ENCODE results near the gene GALNT18.

Gene GALNT18

DNA sequence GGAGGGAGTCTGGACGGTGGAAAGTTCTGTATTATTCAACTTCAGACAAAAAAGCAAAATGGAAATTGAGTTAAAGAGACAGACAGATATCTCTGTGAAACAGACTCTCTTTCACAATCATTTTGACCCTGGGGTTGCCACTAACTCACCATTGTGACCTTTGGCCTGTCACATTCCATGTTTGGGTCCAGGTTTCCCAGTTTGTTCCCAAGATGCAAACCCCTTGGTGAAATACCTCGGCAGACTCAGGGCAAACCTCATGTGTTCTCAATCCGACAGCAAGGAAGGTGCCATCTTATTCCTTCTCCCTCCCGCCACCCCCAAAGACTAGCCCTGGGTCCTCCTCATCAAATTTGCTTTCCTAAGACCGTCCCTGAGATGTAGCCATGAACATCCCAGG lies 41.8 kb downstream of the GALNT18 start (continued):
- no peak for TF ChIP-seq ESRRG (CRISPR knock-in tag; IDR thresholded peaks at IDR 0.05)
- TF ChIP-seq ZFP3 (CRISPR knock-in tag; IDR thresholded peaks at IDR 0.05), result no peak
- no peak for TF ChIP-seq TOX (CRISPR knock-in tag; IDR thresholded peaks at IDR 0.05; ENCODE audit: borderline replicate concordance)

DNA sequence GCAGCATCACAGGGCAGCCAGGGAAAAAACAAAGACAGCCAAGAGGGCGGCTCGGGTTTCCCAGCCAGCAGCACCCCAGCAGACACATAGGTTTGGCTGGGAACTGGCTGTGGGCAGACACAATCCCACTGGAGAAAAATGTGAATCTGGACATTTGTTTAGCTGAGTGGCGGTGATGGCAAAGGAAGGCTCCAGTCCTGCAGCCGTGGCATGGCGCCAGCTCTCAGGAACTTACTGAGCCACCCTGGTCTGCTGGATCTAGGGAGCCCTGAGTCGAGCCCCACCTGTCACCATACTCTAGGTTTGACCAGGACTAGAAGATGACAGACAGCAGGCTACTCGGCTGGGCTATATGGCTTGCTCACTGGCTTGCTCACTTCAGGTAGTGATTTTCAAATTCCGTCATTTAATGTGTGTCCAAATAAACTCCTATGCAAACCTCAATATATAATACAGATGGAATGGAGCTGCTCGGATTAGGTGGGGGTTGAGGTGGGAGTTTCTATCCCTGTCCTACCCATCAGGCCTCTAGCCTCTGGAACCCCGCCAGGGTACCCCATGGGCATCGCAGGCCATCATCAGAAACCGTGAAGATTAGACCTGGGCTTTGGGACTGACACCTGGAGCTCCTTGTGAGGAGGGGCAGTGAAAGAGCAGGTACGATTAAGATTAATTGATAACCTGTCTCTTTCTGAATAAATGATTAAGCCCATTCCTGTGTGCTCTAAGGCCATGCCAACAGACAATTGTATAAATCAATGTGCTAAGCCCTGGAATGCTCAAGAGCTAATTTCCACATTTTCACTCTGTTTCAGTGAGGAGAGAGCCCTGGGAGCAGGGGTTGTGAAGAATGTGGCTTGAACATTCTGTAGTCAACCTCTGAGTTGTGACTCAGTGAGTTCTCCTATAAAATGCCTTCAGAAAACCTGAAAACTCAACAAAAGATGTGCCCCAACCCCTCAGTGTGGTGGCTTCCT lies 42.5 kb downstream of the GALNT18 start:
- TF ChIP-seq ZNF565 (CRISPR knock-in tag; conservative IDR thresholded peaks at IDR 0.05; ENCODE audit: low read depth) (no peak), ARNTL (CRISPR knock-in tag; IDR thresholded peaks at IDR 0.05; ENCODE audit: borderline replicate concordance, low read depth) (no peak), ZFP3 (CRISPR knock-in tag; IDR thresholded peaks at IDR 0.05) (no peak), ZNF8 (CRISPR knock-in tag; IDR thresholded peaks at IDR 0.05) (no peak), PPARA (CRISPR knock-in tag; IDR thresholded peaks at IDR 0.05; ENCODE audit: borderline replicate concordance) (no peak), ESRRG (CRISPR knock-in tag; IDR thresholded peaks at IDR 0.05) (no peak), BACH2 (CRISPR knock-in tag; IDR thresholded peaks at IDR 0.05; ENCODE audit: borderline replicate concordance) (no peak), SNAI2 (CRISPR knock-in tag; IDR thresholded peaks at IDR 0.05) (no peak), RARB (CRISPR knock-in tag; IDR thresholded peaks at IDR 0.05) (no peak), TCF4 (CRISPR knock-in tag; IDR thresholded peaks at IDR 0.05; ENCODE audit: borderline replicate concordance) (no peak), CSDC2 (CRISPR knock-in tag; IDR thresholded peaks at IDR 0.05) (no peak)
- TF ChIP-seq, protein P1, sequence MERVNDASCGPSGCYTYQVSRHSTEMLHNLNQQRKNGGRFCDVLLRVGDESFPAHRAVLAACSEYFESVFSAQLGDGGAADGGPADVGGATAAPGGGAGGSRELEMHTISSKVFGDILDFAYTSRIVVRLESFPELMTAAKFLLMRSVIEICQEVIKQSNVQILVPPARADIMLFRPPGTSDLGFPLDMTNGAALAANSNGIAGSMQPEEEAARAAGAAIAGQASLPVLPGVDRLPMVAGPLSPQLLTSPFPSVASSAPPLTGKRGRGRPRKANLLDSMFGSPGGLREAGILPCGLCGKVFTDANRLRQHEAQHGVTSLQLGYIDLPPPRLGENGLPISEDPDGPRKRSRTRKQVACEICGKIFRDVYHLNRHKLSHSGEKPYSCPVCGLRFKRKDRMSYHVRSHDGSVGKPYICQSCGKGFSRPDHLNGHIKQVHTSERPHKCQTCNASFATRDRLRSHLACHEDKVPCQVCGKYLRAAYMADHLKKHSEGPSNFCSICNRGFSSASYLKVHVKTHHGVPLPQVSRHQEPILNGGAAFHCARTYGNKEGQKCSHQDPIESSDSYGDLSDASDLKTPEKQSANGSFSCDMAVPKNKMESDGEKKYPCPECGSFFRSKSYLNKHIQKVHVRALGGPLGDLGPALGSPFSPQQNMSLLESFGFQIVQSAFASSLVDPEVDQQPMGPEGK (CRISPR knock-in tag; IDR thresholded peaks at IDR 0.05; ENCODE audit: borderline replicate concordance), result no peak
- TF ChIP-seq, protein P2, sequence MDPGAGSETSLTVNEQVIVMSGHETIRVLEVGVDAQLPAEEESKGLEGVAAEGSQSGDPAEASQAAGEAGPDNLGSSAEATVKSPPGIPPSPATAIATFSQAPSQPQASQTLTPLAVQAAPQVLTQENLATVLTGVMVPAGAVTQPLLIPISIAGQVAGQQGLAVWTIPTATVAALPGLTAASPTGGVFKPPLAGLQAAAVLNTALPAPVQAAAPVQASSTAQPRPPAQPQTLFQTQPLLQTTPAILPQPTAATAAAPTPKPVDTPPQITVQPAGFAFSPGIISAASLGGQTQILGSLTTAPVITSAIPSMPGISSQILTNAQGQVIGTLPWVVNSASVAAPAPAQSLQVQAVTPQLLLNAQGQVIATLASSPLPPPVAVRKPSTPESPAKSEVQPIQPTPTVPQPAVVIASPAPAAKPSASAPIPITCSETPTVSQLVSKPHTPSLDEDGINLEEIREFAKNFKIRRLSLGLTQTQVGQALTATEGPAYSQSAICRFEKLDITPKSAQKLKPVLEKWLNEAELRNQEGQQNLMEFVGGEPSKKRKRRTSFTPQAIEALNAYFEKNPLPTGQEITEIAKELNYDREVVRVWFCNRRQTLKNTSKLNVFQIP (CRISPR knock-in tag; IDR thresholded peaks at IDR 0.05; ENCODE audit: borderline replicate concordance, low read depth), result no peak
- TF ChIP-seq, protein P3, sequence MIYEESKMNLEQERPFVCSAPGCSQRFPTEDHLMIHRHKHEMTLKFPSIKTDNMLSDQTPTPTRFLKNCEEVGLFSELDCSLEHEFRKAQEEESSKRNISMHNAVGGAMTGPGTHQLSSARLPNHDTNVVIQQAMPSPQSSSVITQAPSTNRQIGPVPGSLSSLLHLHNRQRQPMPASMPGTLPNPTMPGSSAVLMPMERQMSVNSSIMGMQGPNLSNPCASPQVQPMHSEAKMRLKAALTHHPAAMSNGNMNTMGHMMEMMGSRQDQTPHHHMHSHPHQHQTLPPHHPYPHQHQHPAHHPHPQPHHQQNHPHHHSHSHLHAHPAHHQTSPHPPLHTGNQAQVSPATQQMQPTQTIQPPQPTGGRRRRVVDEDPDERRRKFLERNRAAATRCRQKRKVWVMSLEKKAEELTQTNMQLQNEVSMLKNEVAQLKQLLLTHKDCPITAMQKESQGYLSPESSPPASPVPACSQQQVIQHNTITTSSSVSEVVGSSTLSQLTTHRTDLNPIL (CRISPR knock-in tag; IDR thresholded peaks at IDR 0.05; ENCODE audit: low read depth), result no peak
- ATAC-seq, result no peak

DNA sequence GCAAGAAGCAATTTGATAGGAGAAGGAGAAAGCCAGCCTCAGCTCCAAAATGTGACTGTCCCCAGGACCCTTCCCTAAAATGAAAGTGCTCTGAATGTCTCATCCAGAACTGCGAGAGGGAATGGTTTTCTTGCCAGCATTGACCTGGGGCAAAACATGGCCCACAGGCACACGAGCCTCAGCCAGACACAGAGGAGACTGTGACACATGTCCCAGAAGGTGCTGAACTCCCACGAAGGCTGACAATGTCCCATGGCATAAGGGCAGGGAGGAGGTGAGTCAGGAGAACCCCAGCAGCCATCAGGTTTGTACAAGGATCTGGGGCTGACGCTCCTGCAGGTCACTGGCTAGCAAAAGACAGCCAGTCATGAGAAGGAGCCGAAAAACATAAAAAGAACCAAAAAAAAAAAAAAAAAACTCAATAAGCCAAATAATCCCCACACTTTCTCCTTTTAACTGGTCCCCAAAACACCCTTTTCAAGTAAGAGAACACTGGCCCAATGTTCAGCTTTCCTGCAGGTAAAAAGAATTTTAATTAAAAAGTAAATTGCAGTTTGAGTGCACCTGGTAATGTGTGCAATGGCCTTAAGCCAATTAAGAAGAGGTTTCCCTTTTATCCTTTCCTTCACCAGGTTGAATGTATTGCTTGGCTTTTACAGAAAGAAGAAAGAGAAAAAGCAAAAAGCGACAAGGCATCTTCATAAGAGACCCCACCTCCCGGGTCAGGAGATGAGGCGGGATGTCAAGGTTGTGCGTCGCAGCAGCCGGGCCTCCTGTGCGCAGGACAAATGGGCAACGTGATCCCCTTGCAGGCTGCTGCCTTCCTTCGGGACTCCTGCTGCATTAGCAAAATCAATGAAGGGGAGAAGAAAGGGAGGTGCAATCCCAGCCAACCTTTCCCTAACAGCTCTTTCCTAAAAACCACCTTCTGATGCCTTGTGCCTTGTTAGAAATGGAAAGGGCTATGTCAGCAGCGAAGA lies 43.6 kb downstream of the GALNT18 start:
- no peak for TF ChIP-seq ZNF70 (CRISPR knock-in tag; IDR thresholded peaks at IDR 0.05)
- TF ChIP-seq TOX (CRISPR knock-in tag; IDR thresholded peaks at IDR 0.05; ENCODE audit: borderline replicate concordance), result no peak
- no peak for TF ChIP-seq ZFP3 (CRISPR knock-in tag; IDR thresholded peaks at IDR 0.05)
- no peak for TF ChIP-seq ESRRG (CRISPR knock-in tag; IDR thresholded peaks at IDR 0.05)
- no peak for TF ChIP-seq PPARA (CRISPR knock-in tag; IDR thresholded peaks at IDR 0.05; ENCODE audit: borderline replicate concordance)
- no peak for TF ChIP-seq ISL1 (CRISPR knock-in tag; IDR thresholded peaks at IDR 0.05)
- TF ChIP-seq BACH2 (CRISPR knock-in tag; IDR thresholded peaks at IDR 0.05; ENCODE audit: borderline replicate concordance), result no peak
- TF ChIP-seq, protein P1 (CRISPR knock-in tag; IDR thresholded peaks at IDR 0.05; ENCODE audit: borderline replicate concordance), result no peak
- TF ChIP-seq SNAI2 (CRISPR knock-in tag; IDR thresholded peaks at IDR 0.05), result no peak
- TF ChIP-seq RARB (CRISPR knock-in tag; IDR thresholded peaks at IDR 0.05), result no peak
- TF ChIP-seq ARNTL (CRISPR knock-in tag; IDR thresholded peaks at IDR 0.05; ENCODE audit: borderline replicate concordance, low read depth), result no peak
- no peak for TF ChIP-seq ZC3H10 (CRISPR knock-in tag; IDR thresholded peaks at IDR 0.05)
- no peak for TF ChIP-seq TCF4 (CRISPR knock-in tag; IDR thresholded peaks at IDR 0.05; ENCODE audit: borderline replicate concordance)
- TF ChIP-seq OSR1 (CRISPR knock-in tag; IDR thresholded peaks at IDR 0.05), result no peak
- TF ChIP-seq, protein P2 (CRISPR knock-in tag; IDR thresholded peaks at IDR 0.05; ENCODE audit: borderline replicate concordance, low read depth), result no peak
- TF ChIP-seq, protein P4, sequence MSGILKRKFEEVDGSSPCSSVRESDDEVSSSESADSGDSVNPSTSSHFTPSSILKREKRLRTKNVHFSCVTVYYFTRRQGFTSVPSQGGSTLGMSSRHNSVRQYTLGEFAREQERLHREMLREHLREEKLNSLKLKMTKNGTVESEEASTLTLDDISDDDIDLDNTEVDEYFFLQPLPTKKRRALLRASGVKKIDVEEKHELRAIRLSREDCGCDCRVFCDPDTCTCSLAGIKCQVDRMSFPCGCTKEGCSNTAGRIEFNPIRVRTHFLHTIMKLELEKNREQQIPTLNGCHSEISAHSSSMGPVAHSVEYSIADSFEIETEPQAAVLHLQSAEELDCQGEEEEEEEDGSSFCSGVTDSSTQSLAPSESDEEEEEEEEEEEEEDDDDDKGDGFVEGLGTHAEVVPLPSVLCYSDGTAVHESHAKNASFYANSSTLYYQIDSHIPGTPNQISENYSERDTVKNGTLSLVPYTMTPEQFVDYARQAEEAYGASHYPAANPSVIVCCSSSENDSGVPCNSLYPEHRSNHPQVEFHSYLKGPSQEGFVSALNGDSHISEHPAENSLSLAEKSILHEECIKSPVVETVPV (CRISPR knock-in tag; IDR thresholded peaks at IDR 0.05), result no peak
- no peak for TF ChIP-seq GLIS3 (CRISPR knock-in tag; IDR thresholded peaks at IDR 0.05)
- ATAC-seq, result no peak

Measured in SK-N-SH treated with all-trans-retinoic acid at 6 μM for 48 hours (cell line).